Measurements from ENCODE around the gene GNB4.

GRCh38 chr3:179449636-179450035 is 1.6 kb downstream of the GNB4 start:
- TF ChIP-seq EZH2phosphoT487 (IDR thresholded peaks at IDR 0.05; ENCODE audit: borderline replicate concordance) (no peak), CTCF (conservative IDR thresholded peaks at IDR 0.05; ENCODE audit: low read length) (no peak)

Data from Loucy (cell line).